ENCODE measurements around the gene RIMBP2. TPM values are rescaled to one million over a fixed set of nuclear protein-coding genes. Genes with fewer than 3 reads are reported as not detected.

The RIMBP2 gene
- total and polyA plus RNA-seq, 2 experiments from 2014 or later = 0.31 to 0.37 TPM

DNA sequence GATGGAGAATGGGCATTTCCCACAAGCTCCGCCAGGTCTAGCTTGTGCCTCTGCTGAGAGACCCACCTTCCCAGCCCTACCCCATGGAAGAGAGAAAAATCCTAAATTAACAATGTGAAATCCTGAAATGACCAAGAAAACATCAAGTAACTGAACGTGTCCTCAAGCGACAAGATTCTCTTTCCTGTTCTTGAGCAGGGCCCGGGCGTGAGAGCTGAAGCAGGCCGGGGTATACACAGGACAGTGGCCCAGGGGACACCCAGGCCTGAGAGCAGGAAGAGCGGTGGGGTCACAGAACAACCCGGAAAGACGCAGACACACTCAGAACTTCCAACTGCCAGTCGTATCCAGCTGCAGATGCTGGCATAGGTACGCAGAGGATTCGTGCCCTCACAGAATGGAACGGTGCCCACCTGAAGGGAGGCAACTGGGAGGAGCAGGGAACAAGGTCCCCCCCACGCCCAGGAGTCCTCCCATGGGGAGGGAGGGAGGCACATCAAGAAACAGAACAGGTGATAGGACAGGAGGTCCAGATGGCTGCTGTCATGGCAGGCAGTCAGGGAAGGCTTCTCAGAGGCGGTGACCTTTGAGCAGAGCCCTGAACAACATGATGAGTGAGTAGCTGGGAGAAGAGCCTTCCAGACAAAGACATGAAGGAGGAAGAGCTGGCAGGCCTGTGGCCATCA, 9.1 kb downstream of the RIMBP2 start (continued):
- TF ChIP-seq, protein P1, sequence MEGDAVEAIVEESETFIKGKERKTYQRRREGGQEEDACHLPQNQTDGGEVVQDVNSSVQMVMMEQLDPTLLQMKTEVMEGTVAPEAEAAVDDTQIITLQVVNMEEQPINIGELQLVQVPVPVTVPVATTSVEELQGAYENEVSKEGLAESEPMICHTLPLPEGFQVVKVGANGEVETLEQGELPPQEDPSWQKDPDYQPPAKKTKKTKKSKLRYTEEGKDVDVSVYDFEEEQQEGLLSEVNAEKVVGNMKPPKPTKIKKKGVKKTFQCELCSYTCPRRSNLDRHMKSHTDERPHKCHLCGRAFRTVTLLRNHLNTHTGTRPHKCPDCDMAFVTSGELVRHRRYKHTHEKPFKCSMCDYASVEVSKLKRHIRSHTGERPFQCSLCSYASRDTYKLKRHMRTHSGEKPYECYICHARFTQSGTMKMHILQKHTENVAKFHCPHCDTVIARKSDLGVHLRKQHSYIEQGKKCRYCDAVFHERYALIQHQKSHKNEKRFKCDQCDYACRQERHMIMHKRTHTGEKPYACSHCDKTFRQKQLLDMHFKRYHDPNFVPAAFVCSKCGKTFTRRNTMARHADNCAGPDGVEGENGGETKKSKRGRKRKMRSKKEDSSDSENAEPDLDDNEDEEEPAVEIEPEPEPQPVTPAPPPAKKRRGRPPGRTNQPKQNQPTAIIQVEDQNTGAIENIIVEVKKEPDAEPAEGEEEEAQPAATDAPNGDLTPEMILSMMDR (conservative IDR thresholded peaks at IDR 0.05; ENCODE audit: low read depth in 2 of 2) = no peak
- no peak for TF ChIP-seq NANOG (IDR thresholded peaks at IDR 0.05; ENCODE audit: borderline replicate concordance)
- no peak for TF ChIP-seq ZNF114 (CRISPR knock-in tag; IDR thresholded peaks at IDR 0.05)
- no peak for TF ChIP-seq STAT1 (IDR thresholded peaks at IDR 0.05; ENCODE audit: unreplicated experiment)
- no peak for TF ChIP-seq ZNF331 (CRISPR knock-in tag; IDR thresholded peaks at IDR 0.05; ENCODE audit: low read depth)

DNA sequence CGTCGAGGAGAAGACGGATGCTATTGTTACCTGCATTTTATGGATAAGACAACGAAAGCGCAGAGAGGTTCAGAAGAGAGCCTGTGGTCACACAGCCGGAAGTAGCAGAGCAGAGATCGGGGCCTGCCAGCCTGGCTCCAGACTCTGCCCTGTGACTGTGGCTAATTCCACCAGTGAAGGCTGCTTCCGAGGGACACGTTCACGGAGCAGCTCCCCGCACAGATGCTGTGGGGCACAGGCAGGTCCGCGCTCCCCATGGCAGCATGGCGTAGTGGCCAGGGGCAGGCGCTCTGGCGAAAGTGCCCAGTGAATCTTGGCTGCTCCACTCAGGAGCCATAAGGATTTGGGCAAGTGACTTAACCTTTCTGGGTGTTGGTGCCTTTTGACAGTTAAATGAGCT, 9.8 kb downstream of the RIMBP2 start:
- H3K4me2 ChIP-seq = no peak overlapping the region
- no peak overlapping the region for H3K4me3 Mint-ChIP-seq
- no peaks in the 10 kb centered on the region for H3K9me2 ChIP-seq (ENCODE audit: insufficient read depth)
- H3K4me3 ChIP-seq = no peak overlapping the region
- peaks cover 87% of the 10 kb centered on the region for H3K9me3 Mint-ChIP-seq
- no peak overlapping the region for H3K27ac ChIP-seq (ENCODE audit: low read depth)
- H3K79me2 ChIP-seq (replicated peaks; ENCODE audit: insufficient read depth) = no peaks in the 10 kb centered on the region
- no peaks in the 10 kb centered on the region for H3K4me1 ChIP-seq (ENCODE audit: insufficient read depth)
- H3K27me3 Mint-ChIP-seq (ENCODE audit: insufficient read depth, low read depth, poor library complexity) = peaks cover 13% of the 10 kb centered on the region
- peaks cover 9% of the 10 kb centered on the region; the same call in 2 of the 3 replicates for H3K4me1 Mint-ChIP-seq
- peaks cover 26% of the 10 kb centered on the region for H3K36me3 Mint-ChIP-seq (ENCODE audit: low read depth)
- no peaks in the 10 kb centered on the region for H3F3A ChIP-seq (replicated peaks; ENCODE audit: low read depth)
- no peak overlapping the region for H3K27ac Mint-ChIP-seq
- ATAC-seq (no peak), DNase-seq (ENCODE audit: low spot score) (no peak)
- H4K20me1 ChIP-seq (replicated peaks; ENCODE audit: insufficient read depth) = no peaks in the 10 kb centered on the region
- H2AFZ ChIP-seq = no peak overlapping the region
- no peaks in the 10 kb centered on the region for H3K36me3 ChIP-seq (ENCODE audit: insufficient read depth)
- H3K27me3 ChIP-seq (ENCODE audit: insufficient read depth) = no peaks in the 10 kb centered on the region
- TF ChIP-seq, protein P2, sequence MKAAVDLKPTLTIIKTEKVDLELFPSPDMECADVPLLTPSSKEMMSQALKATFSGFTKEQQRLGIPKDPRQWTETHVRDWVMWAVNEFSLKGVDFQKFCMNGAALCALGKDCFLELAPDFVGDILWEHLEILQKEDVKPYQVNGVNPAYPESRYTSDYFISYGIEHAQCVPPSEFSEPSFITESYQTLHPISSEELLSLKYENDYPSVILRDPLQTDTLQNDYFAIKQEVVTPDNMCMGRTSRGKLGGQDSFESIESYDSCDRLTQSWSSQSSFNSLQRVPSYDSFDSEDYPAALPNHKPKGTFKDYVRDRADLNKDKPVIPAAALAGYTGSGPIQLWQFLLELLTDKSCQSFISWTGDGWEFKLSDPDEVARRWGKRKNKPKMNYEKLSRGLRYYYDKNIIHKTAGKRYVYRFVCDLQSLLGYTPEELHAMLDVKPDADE (IDR thresholded peaks at IDR 0.05) = no peak
- TF ChIP-seq CREB1 (CRISPR knock-in tag; IDR thresholded peaks at IDR 0.05; ENCODE audit: low read depth) (no peak), NANOG (IDR thresholded peaks at IDR 0.05; ENCODE audit: borderline replicate concordance) (no peak), ZNF114 (CRISPR knock-in tag; IDR thresholded peaks at IDR 0.05) (no peak), POLR2AphosphoS5 (IDR thresholded peaks at IDR 0.05; ENCODE audit: low read depth) (no peak), EZH2 (IDR thresholded peaks at IDR 0.05; ENCODE audit: low read depth, unreplicated experiment) (no peak), JUNB (IDR thresholded peaks at IDR 0.05; ENCODE audit: unreplicated experiment) (no peak), STAT1 (IDR thresholded peaks at IDR 0.05; ENCODE audit: unreplicated experiment) (no peak), EZH2phosphoT487 (IDR thresholded peaks at IDR 0.05; ENCODE audit: unreplicated experiment) (no peak), ZNF331 (CRISPR knock-in tag; IDR thresholded peaks at IDR 0.05; ENCODE audit: low read depth) (no peak)
- TF ChIP-seq, protein P3, sequence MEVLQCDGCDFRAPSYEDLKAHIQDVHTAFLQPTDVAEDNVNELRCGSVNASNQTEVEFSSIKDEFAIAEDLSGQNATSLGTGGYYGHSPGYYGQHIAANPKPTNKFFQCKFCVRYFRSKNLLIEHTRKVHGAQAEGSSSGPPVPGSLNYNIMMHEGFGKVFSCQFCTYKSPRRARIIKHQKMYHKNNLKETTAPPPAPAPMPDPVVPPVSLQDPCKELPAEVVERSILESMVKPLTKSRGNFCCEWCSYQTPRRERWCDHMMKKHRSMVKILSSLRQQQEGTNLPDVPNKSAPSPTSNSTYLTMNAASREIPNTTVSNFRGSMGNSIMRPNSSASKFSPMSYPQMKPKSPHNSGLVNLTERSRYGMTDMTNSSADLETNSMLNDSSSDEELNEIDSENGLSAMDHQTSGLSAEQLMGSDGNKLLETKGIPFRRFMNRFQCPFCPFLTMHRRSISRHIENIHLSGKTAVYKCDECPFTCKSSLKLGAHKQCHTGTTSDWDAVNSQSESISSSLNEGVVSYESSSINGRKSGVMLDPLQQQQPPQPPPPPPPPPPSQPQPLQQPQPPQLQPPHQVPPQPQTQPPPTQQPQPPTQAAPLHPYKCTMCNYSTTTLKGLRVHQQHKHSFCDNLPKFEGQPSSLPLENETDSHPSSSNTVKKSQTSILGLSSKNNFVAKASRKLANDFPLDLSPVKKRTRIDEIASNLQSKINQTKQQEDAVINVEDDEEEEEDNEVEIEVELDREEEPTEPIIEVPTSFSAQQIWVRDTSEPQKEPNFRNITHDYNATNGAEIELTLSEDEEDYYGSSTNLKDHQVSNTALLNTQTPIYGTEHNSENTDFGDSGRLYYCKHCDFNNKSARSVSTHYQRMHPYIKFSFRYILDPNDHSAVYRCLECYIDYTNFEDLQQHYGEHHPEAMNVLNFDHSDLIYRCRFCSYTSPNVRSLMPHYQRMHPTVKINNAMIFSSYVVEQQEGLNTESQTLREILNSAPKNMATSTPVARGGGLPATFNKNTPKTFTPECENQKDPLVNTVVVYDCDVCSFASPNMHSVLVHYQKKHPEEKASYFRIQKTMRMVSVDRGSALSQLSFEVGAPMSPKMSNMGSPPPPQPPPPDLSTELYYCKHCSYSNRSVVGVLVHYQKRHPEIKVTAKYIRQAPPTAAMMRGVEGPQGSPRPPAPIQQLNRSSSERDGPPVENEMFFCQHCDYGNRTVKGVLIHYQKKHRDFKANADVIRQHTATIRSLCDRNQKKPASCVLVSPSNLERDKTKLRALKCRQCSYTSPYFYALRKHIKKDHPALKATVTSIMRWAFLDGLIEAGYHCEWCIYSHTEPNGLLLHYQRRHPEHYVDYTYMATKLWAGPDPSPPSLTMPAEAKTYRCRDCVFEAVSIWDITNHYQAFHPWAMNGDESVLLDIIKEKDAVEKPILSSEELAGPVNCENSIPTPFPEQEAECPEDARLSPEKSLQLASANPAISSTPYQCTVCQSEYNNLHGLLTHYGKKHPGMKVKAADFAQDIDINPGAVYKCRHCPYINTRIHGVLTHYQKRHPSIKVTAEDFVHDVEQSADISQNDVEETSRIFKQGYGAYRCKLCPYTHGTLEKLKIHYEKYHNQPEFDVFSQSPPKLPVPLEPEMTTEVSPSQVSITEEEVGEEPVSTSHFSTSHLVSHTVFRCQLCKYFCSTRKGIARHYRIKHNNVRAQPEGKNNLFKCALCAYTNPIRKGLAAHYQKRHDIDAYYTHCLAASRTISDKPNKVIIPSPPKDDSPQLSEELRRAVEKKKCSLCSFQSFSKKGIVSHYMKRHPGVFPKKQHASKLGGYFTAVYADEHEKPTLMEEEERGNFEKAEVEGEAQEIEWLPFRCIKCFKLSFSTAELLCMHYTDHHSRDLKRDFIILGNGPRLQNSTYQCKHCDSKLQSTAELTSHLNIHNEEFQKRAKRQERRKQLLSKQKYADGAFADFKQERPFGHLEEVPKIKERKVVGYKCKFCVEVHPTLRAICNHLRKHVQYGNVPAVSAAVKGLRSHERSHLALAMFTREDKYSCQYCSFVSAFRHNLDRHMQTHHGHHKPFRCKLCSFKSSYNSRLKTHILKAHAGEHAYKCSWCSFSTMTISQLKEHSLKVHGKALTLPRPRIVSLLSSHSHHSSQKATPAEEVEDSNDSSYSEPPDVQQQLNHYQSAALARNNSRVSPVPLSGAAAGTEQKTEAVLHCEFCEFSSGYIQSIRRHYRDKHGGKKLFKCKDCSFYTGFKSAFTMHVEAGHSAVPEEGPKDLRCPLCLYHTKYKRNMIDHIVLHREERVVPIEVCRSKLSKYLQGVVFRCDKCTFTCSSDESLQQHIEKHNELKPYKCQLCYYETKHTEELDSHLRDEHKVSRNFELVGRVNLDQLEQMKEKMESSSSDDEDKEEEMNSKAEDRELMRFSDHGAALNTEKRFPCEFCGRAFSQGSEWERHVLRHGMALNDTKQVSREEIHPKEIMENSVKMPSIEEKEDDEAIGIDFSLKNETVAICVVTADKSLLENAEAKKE (CRISPR knock-in tag; IDR thresholded peaks at IDR 0.05) = no peak
- TF ChIP-seq, protein P1 (conservative IDR thresholded peaks at IDR 0.05; ENCODE audit: low read depth in 2 of 2) = no peak
